NT2/D1 (cell line): ENCODE measurements around the gene RBMS3.

ENCODE experiments used
- SUZ12 ChIP-seq: IDR thresholded peaks from 2 replicates; pipeline ENCODE4 v1.6.1; 2011; ENCODE audit not compliant: insufficient read length, insufficient read depth; ENCODE audit errors: extremely low read depth
- YY1 ChIP-seq: IDR thresholded peaks from 2 replicates; pipeline ENCODE4 v1.6.1; 2011; ENCODE audit not compliant: insufficient read length, insufficient read depth
- ZNF274 ChIP-seq: IDR thresholded peaks from 2 replicates; pipeline ENCODE4 v1.6.1; 2011; ENCODE audit warnings: mild to moderate bottlenecking, low read depth, low read length

GRCh38 chr3:29696311-29696710 is 415.4 kb downstream of the RBMS3 start:
- TF ChIP-seq SUZ12, result no peak
- TF ChIP-seq ZNF274, result no peak
- no peak for TF ChIP-seq YY1
